LoVo (cell line): Measurements from ENCODE around the gene TMEM174.
A peak's percentile ranks its signal among the peaks of the same experiment; 100 is the strongest.

Source experiments
- DNase-seq: peaks from one replicate; pipeline ENCODE4 v3.0.0-alpha.2; 2016; ENCODE audit warnings: low spot score

TMEM174 gene

DNA sequence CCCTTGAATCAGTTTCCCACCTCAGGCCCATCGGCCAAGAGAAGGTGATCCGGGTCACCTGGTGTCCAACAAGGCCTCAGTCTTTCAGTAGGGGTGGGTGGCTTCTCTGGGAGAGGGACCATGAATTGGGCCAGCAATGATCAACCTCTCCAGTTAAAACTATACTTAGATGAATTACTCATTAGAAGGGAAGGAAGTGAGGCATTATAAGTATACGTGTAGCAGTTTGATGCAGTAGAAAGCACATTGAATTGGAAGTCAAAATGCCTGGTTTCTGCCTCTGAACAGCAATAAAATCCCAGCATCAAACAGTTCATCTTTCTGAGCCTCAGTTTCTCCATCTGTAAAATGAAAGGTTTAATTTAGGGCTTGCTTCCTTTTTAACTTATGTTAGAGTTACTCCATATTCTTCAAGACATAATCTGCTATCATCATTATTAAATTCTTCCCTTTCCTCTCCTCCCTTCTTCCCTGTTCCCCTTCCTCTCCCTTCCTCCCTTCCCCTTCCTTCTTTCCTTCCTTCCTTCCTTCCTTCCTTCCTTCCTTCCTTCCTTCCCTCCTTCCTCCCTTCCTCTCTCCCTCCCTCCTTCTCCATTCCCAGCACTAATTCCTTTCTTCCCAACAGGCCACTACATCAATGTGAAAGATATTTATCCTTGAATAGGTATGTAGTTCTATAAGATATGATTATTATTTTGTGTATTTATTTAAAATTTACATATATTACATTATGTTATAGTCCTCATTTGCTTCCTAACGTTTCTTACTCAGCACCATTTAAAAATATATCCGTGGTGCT, 18.6 kb upstream of the TMEM174 start:
- no peak for DNase-seq

GRCh38 chr5:73155271-73156222, 17.4 kb upstream of the TMEM174 start:
- DNase-seq, result no peak

DNA sequence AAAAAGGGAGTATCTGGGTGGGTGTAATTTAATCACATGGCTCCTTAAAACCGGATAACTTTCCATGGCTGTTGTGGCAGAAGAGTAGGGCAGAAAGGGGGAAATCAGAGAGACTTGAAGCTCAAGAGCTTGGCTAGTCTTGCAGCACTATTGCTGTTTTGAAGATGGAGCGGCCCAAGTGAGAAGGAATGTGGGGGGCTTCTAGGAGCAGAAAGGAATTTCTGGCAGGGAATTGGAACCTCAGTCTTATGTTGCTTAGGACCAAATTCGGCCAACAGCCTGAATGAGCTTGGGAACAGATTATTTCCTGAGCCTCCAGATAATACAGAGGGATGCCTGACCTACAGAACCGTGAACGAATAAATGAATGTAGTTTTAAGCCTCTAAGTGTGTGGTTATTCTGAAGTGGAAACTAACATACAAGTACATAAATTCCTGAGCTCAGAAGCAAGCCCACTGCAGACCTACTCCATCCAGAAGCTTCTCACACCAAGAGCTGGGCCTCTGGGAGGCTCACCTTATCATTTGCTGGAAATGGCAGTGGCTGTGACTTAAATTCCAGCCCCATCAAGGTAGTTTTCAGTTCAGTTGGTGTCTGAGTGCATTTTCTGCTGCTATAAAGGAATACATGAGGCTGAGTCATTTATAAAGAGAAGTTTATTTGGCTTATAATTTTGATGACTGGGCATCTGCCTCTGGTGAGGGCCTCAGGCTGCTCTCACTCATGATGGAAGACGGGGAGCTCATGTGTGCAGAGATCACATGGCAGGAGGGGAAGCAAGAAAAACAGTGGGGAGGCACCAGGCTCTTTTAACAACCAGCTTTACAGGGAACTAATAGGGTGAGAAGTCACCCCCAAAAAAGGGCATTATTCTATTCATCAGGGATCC, 15.3 kb upstream of the TMEM174 start:
- DNase-seq, result no peak

DNA sequence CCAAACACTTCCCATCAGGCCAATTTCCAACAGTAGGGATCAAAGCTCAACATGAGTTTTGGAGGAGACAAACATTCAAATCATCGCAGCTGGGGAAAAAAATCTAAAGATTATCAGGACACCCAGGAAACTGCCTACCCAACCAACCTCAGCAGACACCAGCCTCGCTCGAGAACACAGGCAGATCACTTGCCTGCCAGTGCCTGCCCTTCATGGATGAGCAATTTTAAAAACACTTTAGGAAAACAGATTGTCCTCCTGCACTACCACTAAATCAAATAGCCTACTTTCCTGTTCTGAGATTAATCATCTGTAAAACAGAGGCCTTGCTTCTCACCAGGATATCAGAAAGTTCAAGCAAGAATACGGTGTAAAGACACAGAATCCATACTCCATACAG, 14.7 kb upstream of the TMEM174 start:
- no peak for DNase-seq

DNA sequence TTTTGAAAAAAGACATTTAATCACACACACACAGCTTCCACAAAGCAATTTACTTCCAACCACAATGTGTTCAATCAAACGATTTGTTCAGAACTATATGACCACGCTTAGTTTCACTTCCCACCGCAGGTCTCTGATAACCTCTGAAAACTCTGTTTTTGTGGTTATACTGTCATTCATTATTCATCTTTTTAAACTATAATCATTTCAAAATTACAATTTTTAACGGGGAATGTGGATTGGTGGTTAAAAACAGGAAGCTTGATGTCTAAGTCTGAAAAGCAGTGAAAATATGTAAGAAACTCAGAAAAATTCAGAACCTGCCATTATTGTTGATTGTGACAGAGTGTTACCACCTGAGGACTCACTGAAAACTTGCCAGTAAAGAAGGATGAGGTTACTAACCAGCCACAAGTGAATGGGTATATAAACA, 12.7 kb upstream of the TMEM174 start:
- no peak for DNase-seq

DNA sequence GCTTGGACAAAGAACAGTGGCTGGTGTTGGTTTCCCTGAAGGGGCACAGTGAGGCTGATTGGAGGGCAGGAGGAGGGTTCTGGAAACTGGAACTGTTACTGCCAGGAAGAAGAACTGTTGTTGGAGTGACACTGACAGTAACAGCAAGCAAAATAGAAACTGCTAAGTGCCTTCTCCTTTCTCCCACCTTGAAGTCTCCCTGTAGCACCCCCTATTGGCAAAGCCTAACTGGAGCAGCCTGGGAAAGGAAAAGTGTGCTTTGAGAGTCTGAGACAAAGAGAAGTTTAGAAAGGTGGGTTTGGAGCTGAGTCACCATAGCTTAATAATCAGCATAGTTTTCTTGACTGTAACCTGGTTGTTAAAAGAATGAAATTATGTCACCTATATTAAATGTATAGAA, 2.5 kb upstream of the TMEM174 start:
- no peak for DNase-seq

GRCh38 chr5:73171495-73171894, 1.5 kb upstream of the TMEM174 start:
- DNase-seq, result no peak

GRCh38 chr5:73174100-73174815, 1.3 kb downstream of the TMEM174 start:
- no peak for DNase-seq

DNA sequence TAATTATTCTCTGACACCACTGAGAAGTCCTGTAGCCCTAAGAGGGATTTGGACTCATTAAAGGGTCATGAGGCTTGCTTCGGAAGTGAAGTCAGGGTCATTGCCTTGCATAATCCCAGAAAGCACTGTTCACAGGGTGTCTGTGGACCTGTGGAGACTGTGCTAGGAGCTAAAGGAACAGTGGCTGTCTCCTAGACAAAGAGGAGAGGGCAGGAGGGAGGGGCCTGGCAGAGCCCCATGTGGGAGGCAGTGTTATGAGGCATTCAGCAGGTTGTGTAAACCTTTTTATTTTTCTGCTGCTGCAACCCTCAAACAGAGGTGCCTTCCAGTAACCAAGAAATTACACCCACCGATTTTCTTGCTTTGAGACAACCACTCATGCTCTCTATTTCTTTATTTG, 3.3 kb downstream of the TMEM174 start:
- DNase-seq, result no peak

DNA sequence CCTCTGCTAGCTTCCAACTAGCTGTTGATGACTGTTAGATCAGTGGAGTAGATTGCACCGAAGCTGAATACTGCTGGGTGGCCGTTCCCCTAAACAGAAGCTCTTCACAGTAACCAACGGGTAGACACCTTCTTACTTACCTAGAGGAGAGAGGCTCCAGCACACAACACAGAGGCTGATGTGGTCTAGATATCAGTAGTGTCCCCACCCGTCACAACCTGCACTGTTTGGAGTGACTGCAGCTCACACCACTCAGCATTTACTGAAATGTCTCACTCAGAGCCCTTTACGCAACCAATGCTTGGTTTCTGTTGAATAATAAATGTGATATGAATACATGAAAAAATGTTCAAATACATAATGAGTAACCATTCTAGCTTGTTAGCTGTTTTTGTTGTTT, 5.3 kb downstream of the TMEM174 start:
- no peak for DNase-seq

- no peak for DNase-seq
Observed at GRCh38 chr5:73179730-73180129, 6.7 kb downstream of the TMEM174 start.

GRCh38 chr5:73180566-73180965, 7.6 kb downstream of the TMEM174 start:
- DNase-seq, result no peak

DNA sequence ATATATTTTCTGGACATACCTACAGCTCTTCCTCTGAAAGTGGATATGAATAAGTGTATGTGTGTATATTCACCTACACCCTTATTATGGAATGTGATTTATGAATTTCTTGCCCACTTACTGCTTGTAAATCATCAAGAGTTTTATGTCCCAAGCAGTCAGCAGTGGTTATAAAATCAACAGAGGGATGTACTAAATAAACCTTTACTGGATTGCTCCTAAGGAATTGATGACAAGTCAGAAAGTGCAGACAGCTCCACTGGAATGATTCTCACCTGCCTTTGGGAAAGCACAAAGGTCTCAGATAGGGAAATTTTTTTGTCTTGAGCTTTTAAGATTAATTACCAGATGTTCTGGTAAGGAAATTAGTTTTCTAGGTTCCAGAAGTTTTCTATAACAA, 9.3 kb downstream of the TMEM174 start:
- DNase-seq, result peak; percentile 34

- no peak for DNase-seq
Observed at GRCh38 chr5:73183000-73183399, 10.0 kb downstream of the TMEM174 start.

DNA sequence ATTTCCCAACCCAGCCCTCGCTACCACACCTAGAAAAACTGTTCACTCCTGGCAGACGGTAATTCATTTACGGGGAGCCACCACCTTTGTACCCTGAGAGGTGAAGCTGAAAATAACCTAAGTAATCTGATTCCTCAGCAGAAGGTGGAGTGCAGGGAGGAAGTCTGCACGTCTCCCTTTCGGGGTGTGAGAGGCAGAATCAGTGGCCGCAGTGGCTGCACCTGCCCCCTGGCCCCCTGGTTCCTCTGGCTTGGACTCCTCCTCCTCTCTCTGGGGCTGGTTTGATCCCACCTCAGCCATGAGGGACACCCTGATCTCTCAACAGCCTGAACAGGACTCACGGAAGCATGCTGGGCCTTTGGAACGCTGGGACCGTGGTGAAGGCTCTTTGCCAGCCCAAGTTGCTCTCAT, 10.5 kb downstream of the TMEM174 start:
- peak; percentile 49 for DNase-seq

- no peak for DNase-seq
Observed at GRCh38 chr5:73186976-73187375, 14.0 kb downstream of the TMEM174 start.

- no peak for DNase-seq
Observed at GRCh38 chr5:73188764-73189531, 16.0 kb downstream of the TMEM174 start.

DNA sequence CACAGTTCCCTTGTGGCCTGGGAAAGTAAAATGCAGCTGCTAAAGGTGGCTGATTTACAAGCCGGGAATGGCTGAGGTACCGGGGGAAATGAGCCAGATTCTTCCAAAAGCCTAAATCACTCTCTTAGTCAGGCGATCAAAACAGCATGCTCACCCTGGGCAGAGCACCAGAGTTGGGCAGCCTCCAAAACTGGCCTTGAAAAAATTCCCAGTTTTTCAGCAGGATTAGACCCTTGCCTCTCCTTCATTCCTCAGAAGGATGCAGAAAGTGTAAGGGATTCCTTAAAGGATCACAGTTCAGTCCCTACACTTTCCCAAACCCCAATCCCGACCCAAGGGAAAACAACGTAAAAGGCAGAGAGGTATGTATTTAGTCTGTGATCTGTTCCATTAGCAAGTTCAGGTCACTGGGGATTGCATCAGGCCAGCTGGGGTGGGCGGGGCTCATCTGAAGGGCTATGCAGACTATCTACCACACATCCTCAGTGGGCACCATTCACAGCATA, 16.9 kb downstream of the TMEM174 start:
- no peak for DNase-seq

DNA sequence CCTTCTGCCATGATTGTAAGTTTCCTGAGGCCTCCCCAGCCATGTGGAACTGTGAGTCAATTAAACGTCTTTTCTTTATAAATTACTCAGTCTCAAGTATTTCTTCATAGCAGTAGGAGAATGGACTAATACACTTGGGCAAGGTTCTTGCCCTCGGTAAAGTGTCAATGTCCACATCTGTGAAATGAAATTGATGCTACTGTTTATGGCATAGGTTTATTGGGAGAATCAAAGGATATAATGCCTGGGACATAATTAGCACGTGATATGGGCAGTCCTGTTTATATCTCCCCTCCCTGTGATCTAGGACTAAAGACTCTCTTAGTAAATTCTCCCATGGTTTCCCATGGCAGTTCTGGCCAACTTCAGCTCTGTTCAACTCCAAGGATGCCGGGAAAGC, 19.4 kb downstream of the TMEM174 start:
- no peak for DNase-seq

DNA sequence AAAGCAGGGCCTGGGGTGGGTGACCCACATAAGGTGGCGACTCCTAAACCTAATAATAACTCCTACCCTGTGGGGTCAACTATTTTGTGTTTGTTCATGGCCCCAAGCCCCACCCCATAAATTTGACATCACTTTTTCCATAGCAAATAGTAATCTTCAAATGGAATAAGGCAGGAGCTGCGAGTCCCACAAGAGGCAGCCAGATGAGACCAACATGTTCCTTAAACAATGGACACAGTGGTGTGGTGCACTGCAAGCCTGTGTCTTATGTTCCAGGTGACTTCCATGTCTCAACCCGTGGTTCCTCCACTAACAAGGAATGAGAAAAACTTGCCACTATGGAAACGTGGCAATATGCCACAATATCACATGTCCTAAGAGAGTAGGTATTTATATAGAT, 20.6 kb downstream of the TMEM174 start:
- DNase-seq, result no peak
